Measurements from ENCODE around the gene SVOPL.
"Not testable (repeated sequence)": the region's sequence is repeated elsewhere in the genome, so short reads cannot be mapped to it uniquely, and the experiment has no call there.

Gene SVOPL

GRCh38 chr7:138739859-138740258 lies 38.7 kb upstream of the SVOPL start:
- no peak overlapping the region for H3K4me3 ChIP-seq (ENCODE audit: low read depth, low read length)
- no peak for TF ChIP-seq CTCF (IDR thresholded peaks at IDR 0.05; ENCODE audit: low read depth, low read length)
- no peak for DNase-seq (ENCODE audit: low read depth, low spot score)
- in situ Hi-C loops (cut with HindIII; ENCODE audit: low sequenced_read_pairs): no loop called here

- H3K4me3 ChIP-seq (ENCODE audit: low read depth, low read length): no peak overlapping the region
- peak; percentile 96 for TF ChIP-seq CTCF (IDR thresholded peaks at IDR 0.05; ENCODE audit: low read depth, low read length)
- in situ Hi-C loops (cut with HindIII; ENCODE audit: low sequenced_read_pairs): no loop called here
- DNase-seq (ENCODE audit: low read depth, low spot score): peak; percentile 91
These were observed 37.6 kb upstream of the SVOPL start for GRCh38 chr7:138738551-138739335.

GRCh38 chr7:138738114-138738513 lies 37.0 kb upstream of the SVOPL start:
- no peak for TF ChIP-seq CTCF (IDR thresholded peaks at IDR 0.05; ENCODE audit: low read depth, low read length)
- H3K4me3 ChIP-seq (ENCODE audit: low read depth, low read length): no peak overlapping the region
- no peak for DNase-seq (ENCODE audit: low read depth, low spot score)
- in situ Hi-C loops (cut with HindIII; ENCODE audit: low sequenced_read_pairs): no loop called here

- DNase-seq (ENCODE audit: low read depth, low spot score): no peak
- H3K4me3 ChIP-seq (ENCODE audit: low read depth, low read length): no peak overlapping the region
- no peak for TF ChIP-seq CTCF (IDR thresholded peaks at IDR 0.05; ENCODE audit: low read depth, low read length)
- in situ Hi-C loops (cut with HindIII; ENCODE audit: low sequenced_read_pairs): no loop called here
These were observed 34.2 kb upstream of the SVOPL start for GRCh38 chr7:138735399-138735798.

- H3K4me3 ChIP-seq (ENCODE audit: low read depth, low read length); in situ Hi-C loops (cut with HindIII; ENCODE audit: low sequenced_read_pairs): not testable (repeated sequence)
These were observed 30.6 kb upstream of the SVOPL start for GRCh38 chr7:138731733-138732132.

GRCh38 chr7:138729444-138729843 lies 28.3 kb upstream of the SVOPL start:
- no peak for DNase-seq (ENCODE audit: low read depth, low spot score)
- no peak overlapping the region for H3K4me3 ChIP-seq (ENCODE audit: low read depth, low read length)
- in situ Hi-C loops (cut with HindIII; ENCODE audit: low sequenced_read_pairs): no loop called here
- TF ChIP-seq CTCF (IDR thresholded peaks at IDR 0.05; ENCODE audit: low read depth, low read length): no peak

More at GRCh38 chr7:138731733-138732132, 30.6 kb upstream of the SVOPL start:
- not testable (repeated sequence) for DNase-seq (ENCODE audit: low read depth, low spot score)

GRCh38 chr7:138727336-138728099 lies 26.4 kb upstream of the SVOPL start:
- in situ Hi-C loops (cut with HindIII; ENCODE audit: low sequenced_read_pairs): no loop called here
- DNase-seq (ENCODE audit: low read depth, low spot score): no peak
- TF ChIP-seq CTCF (IDR thresholded peaks at IDR 0.05; ENCODE audit: low read depth, low read length): no peak
- no peak overlapping the region for H3K4me3 ChIP-seq (ENCODE audit: low read depth, low read length)
